GM23338 (cell line): Measurements from ENCODE around the gene BLOC1S1.

ENCODE experiments used
- CREB1 ChIP-seq: fragments of 250-450 bp; sonication (Bioruptor Pico); IDR thresholded peaks from 2 replicates; pipeline ENCODE4 v1.5.0; 2020; ENCODE audit warnings: low read depth, mild to moderate bottlenecking, moderate library complexity
- EZH2 ChIP-seq: fragments of 200-600 bp; sonication (generic); IDR thresholded peaks from one replicate; pipeline ENCODE4 v1.8.0; 2017; ENCODE audit warnings: antibody characterized with exemption, mild to moderate bottlenecking, low read depth; ENCODE audit not compliant: unreplicated experiment
- EZH2phosphoT487 ChIP-seq: fragments of 200-600 bp; sonication (generic); IDR thresholded peaks from one replicate; pipeline ENCODE4 v1.8.1; 2018; ENCODE audit warnings: antibody characterized with exemption; ENCODE audit not compliant: unreplicated experiment
- JUNB ChIP-seq: IDR thresholded peaks from one replicate; pipeline ENCODE4 v1.6.1; 2016; ENCODE audit warnings: antibody characterized with exemption; ENCODE audit not compliant: unreplicated experiment
- NANOG ChIP-seq: IDR thresholded peaks from 2 replicates; pipeline ENCODE4 v1.6.1; 2016; ENCODE audit warnings: antibody characterized with exemption, borderline replicate concordance
- POLR2AphosphoS5 ChIP-seq: IDR thresholded peaks from 2 replicates; pipeline ENCODE4 v1.6.1; 2016; ENCODE audit warnings: antibody characterized with exemption, low read depth
- ZNF114 ChIP-seq: fragments of 250-450 bp; sonication (Bioruptor Pico); IDR thresholded peaks from 2 replicates; pipeline ENCODE4 v1.5.0; 2020; ENCODE audit warnings: mild to moderate bottlenecking, moderate library complexity
- ZNF331 ChIP-seq: fragments of 250-450 bp; sonication (Bioruptor Pico); IDR thresholded peaks from 2 replicates; pipeline ENCODE4 v1.5.0; 2020; ENCODE audit warnings: low read depth, mild to moderate bottlenecking, moderate library complexity
- TF ChIP-seq, protein P1 (sequence below): fragments of 250-450 bp; sonication (Bioruptor Pico); IDR thresholded peaks from 2 replicates; pipeline ENCODE4 v1.5.0; 2020; ENCODE audit warnings: mild to moderate bottlenecking, moderate library complexity
- TF ChIP-seq, protein P2 (sequence below), 2 experiments: fragments of 200-600 bp in 1 of 2; sonication (generic) in 1 of 2; conservative IDR thresholded peaks; 2 replicates each; pipeline versions ENCODE4 v1.5.1 to v1.6.1; 2016 to 2017; ENCODE audit warnings: antibody characterized with exemption in 2 of 2, low read depth in 2 of 2, mild to moderate bottlenecking in 2 of 2, moderate library complexity in 1 of 2
- TF ChIP-seq, protein P3 (sequence below): IDR thresholded peaks from one replicate; pipeline ENCODE4 v1.6.1; 2018; ENCODE audit warnings: antibody characterized with exemption; ENCODE audit not compliant: unreplicated experiment
- TF ChIP-seq, protein P4 (sequence below): IDR thresholded peaks from 2 replicates; pipeline ENCODE4 v1.6.1; 2016; ENCODE audit warnings: antibody characterized with exemption

DNA sequence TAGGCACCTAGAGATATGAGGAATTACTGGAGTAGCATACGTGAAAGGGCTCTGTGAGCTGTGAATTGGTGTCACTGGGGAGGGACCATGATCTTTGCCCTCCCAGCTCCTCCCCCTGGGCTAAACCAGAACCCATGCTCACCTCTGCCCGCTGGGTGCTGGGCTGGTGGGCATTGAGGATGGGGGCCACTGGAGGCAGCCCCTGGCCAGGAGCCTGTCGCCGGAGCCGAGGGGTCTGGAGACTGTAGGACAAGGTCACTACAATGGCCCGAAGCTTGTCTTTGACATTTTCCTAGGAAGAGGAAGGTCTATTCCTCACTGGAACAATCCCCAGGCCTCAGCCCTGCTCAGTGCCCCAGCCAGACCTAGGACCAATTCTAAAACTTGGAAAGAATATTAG is 19.7 kb upstream of the BLOC1S1 start:
- TF ChIP-seq, protein P1, sequence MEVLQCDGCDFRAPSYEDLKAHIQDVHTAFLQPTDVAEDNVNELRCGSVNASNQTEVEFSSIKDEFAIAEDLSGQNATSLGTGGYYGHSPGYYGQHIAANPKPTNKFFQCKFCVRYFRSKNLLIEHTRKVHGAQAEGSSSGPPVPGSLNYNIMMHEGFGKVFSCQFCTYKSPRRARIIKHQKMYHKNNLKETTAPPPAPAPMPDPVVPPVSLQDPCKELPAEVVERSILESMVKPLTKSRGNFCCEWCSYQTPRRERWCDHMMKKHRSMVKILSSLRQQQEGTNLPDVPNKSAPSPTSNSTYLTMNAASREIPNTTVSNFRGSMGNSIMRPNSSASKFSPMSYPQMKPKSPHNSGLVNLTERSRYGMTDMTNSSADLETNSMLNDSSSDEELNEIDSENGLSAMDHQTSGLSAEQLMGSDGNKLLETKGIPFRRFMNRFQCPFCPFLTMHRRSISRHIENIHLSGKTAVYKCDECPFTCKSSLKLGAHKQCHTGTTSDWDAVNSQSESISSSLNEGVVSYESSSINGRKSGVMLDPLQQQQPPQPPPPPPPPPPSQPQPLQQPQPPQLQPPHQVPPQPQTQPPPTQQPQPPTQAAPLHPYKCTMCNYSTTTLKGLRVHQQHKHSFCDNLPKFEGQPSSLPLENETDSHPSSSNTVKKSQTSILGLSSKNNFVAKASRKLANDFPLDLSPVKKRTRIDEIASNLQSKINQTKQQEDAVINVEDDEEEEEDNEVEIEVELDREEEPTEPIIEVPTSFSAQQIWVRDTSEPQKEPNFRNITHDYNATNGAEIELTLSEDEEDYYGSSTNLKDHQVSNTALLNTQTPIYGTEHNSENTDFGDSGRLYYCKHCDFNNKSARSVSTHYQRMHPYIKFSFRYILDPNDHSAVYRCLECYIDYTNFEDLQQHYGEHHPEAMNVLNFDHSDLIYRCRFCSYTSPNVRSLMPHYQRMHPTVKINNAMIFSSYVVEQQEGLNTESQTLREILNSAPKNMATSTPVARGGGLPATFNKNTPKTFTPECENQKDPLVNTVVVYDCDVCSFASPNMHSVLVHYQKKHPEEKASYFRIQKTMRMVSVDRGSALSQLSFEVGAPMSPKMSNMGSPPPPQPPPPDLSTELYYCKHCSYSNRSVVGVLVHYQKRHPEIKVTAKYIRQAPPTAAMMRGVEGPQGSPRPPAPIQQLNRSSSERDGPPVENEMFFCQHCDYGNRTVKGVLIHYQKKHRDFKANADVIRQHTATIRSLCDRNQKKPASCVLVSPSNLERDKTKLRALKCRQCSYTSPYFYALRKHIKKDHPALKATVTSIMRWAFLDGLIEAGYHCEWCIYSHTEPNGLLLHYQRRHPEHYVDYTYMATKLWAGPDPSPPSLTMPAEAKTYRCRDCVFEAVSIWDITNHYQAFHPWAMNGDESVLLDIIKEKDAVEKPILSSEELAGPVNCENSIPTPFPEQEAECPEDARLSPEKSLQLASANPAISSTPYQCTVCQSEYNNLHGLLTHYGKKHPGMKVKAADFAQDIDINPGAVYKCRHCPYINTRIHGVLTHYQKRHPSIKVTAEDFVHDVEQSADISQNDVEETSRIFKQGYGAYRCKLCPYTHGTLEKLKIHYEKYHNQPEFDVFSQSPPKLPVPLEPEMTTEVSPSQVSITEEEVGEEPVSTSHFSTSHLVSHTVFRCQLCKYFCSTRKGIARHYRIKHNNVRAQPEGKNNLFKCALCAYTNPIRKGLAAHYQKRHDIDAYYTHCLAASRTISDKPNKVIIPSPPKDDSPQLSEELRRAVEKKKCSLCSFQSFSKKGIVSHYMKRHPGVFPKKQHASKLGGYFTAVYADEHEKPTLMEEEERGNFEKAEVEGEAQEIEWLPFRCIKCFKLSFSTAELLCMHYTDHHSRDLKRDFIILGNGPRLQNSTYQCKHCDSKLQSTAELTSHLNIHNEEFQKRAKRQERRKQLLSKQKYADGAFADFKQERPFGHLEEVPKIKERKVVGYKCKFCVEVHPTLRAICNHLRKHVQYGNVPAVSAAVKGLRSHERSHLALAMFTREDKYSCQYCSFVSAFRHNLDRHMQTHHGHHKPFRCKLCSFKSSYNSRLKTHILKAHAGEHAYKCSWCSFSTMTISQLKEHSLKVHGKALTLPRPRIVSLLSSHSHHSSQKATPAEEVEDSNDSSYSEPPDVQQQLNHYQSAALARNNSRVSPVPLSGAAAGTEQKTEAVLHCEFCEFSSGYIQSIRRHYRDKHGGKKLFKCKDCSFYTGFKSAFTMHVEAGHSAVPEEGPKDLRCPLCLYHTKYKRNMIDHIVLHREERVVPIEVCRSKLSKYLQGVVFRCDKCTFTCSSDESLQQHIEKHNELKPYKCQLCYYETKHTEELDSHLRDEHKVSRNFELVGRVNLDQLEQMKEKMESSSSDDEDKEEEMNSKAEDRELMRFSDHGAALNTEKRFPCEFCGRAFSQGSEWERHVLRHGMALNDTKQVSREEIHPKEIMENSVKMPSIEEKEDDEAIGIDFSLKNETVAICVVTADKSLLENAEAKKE (CRISPR knock-in tag), result no peak
- TF ChIP-seq, protein P2, sequence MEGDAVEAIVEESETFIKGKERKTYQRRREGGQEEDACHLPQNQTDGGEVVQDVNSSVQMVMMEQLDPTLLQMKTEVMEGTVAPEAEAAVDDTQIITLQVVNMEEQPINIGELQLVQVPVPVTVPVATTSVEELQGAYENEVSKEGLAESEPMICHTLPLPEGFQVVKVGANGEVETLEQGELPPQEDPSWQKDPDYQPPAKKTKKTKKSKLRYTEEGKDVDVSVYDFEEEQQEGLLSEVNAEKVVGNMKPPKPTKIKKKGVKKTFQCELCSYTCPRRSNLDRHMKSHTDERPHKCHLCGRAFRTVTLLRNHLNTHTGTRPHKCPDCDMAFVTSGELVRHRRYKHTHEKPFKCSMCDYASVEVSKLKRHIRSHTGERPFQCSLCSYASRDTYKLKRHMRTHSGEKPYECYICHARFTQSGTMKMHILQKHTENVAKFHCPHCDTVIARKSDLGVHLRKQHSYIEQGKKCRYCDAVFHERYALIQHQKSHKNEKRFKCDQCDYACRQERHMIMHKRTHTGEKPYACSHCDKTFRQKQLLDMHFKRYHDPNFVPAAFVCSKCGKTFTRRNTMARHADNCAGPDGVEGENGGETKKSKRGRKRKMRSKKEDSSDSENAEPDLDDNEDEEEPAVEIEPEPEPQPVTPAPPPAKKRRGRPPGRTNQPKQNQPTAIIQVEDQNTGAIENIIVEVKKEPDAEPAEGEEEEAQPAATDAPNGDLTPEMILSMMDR (conservative IDR thresholded peaks at IDR 0.05; ENCODE audit: low read depth in 2 of 2), result no peak
- TF ChIP-seq POLR2AphosphoS5 (no peak), EZH2phosphoT487 (no peak), CREB1 (no peak), JUNB (no peak), EZH2 (no peak), NANOG (no peak), ZNF331 (no peak), ZNF114 (CRISPR knock-in tag) (no peak)
- TF ChIP-seq, protein P3, sequence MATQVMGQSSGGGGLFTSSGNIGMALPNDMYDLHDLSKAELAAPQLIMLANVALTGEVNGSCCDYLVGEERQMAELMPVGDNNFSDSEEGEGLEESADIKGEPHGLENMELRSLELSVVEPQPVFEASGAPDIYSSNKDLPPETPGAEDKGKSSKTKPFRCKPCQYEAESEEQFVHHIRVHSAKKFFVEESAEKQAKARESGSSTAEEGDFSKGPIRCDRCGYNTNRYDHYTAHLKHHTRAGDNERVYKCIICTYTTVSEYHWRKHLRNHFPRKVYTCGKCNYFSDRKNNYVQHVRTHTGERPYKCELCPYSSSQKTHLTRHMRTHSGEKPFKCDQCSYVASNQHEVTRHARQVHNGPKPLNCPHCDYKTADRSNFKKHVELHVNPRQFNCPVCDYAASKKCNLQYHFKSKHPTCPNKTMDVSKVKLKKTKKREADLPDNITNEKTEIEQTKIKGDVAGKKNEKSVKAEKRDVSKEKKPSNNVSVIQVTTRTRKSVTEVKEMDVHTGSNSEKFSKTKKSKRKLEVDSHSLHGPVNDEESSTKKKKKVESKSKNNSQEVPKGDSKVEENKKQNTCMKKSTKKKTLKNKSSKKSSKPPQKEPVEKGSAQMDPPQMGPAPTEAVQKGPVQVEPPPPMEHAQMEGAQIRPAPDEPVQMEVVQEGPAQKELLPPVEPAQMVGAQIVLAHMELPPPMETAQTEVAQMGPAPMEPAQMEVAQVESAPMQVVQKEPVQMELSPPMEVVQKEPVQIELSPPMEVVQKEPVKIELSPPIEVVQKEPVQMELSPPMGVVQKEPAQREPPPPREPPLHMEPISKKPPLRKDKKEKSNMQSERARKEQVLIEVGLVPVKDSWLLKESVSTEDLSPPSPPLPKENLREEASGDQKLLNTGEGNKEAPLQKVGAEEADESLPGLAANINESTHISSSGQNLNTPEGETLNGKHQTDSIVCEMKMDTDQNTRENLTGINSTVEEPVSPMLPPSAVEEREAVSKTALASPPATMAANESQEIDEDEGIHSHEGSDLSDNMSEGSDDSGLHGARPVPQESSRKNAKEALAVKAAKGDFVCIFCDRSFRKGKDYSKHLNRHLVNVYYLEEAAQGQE, result no peak
- TF ChIP-seq, protein P4, sequence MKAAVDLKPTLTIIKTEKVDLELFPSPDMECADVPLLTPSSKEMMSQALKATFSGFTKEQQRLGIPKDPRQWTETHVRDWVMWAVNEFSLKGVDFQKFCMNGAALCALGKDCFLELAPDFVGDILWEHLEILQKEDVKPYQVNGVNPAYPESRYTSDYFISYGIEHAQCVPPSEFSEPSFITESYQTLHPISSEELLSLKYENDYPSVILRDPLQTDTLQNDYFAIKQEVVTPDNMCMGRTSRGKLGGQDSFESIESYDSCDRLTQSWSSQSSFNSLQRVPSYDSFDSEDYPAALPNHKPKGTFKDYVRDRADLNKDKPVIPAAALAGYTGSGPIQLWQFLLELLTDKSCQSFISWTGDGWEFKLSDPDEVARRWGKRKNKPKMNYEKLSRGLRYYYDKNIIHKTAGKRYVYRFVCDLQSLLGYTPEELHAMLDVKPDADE, result no peak
